ENCODE results near the gene PSMG2.
"Not testable (repeated sequence)": the region's sequence is repeated elsewhere in the genome, so short reads cannot be mapped to it uniquely, and the experiment has no call there.

Gene PSMG2

GRCh38 chr18:12726331-12726730 lies 23.5 kb downstream of the PSMG2 start:
- no peak for DNase-seq

DNA sequence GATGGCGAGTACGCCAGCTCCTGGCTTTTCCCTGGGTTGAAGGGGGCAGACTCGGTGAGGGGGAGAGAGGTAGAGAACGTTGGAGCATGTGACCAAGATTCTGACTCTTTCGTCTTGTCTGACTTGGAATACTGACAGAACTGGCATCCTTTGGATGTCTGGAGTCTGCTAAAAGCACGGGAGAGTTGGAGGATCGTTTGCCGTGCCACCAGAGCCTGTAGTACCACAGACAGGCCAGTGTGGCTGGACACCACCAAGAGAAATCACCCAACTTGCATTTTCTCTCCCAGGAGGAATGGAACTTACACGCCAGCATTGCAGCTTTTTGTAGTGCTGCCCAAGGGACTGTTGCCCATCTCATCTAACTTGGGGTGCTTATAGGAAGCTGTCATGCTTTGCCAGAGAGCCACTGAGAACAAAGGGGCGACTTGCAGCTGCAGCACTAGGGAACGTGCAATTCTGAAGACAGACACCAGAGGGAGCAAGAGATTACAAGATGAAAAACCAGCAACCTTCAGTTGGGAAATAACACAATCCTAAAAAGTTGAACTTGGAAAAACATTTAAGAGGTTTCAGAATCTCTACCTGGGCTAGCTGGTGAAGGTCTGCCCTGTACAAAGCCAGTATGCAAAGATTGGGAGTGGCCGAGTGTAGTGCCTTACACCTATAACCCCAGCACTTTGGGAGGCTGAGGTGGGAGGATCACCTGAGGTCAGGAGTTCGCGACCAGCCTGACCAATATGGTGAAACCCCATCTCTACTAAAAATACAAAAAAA lies 24.1 kb downstream of the PSMG2 start:
- DNase-seq: peak; percentile 40 to 45

GRCh38 chr18:12737243-12737902 lies 34.5 kb downstream of the PSMG2 start:
- DNase-seq: no peak

DNA sequence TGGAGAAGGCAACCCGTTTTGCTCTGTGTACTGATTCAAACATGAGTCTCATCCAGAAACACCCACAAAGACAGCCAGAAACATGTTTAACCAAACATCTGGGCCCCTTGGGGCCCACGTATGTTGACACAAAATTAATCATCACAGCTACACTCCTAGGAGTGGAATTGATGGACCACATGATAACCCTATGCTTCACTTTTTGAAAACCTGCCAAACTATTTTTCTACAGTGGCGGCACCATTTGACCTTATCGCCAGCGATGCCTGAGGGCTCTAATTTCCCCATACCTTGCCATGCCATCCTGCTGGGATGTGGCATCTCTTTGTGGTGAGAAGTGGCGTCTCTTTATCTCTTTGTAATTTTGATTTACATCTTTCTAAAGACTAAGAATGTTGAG lies 38.5 kb downstream of the PSMG2 start:
- DNase-seq: no peak

DNA sequence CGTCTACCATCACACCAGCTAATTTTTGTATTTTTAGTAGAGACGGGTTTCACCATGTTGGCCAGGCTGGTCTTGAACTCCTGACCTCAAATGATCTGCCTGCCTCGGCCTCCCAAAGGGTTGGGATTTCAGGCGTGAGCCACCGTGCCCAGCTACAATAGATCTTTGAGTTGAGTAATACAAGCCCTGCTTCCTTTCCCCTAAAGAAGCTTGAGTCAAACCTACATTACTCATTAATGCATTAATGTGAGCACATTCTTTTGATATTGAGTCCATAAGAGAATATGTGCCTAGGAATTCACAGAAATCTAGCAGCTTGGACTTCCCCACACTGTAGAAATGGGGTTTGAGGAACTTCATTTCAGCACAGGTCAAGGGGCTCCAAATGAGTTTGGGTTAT lies 39.6 kb downstream of the PSMG2 start:
- no peak for DNase-seq

GRCh38 chr18:12744103-12744502 lies 41.3 kb downstream of the PSMG2 start:
- no peak for DNase-seq

GRCh38 chr18:12745095-12745795 lies 42.4 kb downstream of the PSMG2 start:
- DNase-seq: no peak

- DNase-seq: no peak
These were observed 44.9 kb downstream of the PSMG2 start for GRCh38 chr18:12747530-12748315.

- DNase-seq: no peak
These were observed 45.8 kb downstream of the PSMG2 start for GRCh38 chr18:12748671-12749070.

DNA sequence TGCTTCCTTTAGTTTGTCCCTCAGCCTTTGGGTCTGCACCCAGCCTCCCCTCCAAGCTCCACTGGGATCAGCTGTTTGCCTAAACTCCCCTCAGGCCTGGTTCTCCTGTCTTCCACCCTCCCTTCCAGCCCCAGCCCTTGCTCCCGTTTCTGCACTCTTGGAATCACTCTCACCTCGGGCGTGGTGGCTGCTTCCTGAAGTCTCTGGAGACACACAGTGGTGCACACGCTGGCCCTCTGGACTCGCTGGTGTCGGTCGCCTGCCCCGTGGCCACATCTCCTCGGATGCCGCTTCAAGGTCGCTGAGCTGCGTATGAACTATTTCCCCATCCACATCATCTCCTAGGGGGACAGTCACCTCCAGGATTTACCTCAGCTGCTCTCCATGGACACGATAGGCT lies 46.3 kb downstream of the PSMG2 start:
- no peak for DNase-seq

DNA sequence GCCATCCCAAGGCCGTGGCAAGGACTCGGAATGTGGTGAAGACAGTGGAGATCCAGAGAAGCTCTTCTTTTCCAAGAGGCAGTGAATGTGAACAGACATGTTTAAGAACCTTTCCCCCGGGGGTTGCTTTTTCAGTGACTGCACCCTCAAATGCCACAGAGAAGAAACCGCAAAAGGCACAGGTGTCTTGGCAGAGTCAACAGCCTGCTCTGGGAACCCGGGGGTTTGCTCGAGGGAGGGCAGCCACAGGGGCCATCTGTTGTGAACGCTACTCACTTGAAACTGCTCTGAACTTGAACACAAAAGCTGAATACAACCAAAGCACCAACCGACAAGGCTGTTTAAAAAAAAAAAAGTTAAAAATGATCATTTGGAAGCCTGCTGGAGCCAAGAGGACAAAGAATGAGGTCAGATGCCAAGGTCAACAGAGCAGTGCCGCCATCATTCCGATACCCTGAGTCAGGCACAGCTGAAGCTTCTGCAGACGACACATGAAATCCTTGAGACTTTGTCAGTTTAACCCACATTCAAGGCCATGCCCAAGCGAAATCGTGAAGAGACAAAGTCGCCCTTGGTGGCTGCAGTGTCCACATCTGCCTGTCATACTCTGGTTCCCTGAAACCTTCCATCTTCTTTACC lies 47.4 kb downstream of the PSMG2 start:
- no peak for DNase-seq

GRCh38 chr18:12750715-12751502 lies 48.1 kb downstream of the PSMG2 start:
- no peak for DNase-seq

DNA sequence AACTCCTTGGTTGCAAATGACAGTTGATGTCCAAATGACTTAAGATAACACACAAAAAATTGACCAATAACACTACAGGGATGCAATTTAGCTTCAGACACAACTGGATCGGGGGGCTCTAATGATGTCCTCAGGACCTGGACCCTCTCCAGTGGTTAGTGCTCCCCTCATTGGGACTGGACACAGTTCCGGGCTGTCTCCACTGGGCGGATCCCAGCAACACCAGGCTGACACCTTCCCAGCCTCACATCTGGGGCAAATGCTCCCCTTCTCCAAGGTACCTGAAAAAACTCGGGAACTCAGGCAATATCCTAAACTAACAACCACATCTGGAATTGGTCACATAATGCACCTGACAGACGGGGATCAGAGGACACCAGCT lies 48.7 kb downstream of the PSMG2 start:
- no peak for DNase-seq

DNA sequence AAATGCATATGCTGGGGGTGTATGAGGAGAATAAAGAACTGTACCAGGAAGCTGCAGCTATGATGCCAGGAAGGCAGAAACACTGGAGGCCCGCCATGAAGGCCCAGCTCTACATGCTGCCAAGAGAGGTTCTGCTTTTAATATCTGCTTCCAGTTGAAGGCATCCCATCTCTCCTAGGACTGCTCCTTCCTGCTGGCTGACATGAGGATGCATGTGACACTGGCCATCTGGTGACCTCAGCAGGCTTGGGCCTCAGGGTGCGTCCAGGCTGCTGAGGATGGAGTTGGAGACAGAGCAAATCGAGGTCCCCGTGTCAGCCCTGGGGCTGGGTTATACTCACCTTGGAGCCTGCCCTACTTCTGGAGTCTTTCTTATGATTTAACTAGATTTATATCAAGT lies 49.0 kb downstream of the PSMG2 start:
- DNase-seq: no peak

DNA sequence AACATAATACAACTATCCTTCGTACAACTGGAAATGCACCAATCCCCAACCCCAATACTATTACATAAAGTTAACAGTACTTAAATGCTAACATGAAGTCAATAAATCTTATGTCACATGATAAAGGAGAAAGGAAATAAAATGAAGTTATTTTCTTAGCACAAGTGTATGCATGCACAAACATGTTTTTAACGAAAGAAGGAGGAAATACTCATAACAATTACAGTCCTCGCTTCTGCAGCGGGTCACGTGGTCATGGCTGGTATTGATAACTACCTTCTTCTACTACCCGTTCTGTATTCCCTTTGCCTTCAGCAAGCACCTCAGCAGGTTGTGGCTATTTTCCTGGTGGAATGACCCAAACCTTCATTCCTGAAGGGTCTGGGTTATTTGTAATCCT lies 51.7 kb downstream of the PSMG2 start:
- no peak for DNase-seq

DNA sequence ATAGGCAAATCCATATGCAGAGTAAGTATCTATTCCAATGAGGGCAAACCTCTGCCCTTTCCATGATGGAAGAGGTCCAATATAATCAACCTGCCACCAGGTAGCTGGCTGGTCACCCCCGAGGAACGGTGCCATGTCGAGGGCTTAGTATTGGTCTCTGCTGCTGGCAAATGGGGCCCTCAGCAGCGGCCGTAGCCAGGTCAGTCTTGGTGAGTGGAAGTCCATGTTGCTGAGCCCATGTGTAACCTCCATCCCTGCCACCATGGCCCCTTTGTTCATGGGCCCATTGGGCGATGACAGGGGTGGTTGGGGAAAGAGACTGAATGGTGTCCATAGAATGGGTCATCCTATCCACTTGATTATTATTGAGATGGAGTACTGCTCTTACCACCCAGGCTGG lies 52.8 kb downstream of the PSMG2 start:
- not testable (repeated sequence) for DNase-seq

DNA sequence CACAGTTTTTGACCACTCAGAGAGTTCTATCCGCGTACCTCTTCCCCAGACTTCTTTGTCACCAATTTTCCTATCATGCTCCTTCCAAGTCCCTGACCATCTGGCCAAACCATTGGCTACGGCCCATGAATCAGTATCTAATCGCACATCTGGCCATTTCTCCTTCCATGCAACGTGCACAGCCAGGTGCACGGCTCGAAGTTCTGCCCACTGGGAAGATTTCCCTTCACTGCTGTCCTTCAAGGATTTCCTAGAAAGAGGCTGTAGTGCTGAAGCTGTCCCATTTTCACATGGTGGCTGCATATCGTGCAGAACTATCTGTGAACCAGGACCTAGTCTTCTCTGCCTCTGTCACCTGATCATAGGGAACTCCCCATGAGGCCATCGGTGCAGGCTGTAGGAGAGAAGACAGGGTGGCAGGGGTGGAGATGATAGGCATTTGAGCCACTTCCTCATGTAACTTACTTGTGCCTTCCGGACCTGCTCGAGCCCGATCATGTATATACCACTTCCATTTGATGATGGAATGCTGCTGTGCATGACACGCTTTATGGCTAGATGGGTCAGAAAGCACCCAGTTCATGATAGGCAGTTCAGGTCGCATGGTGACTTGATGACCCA lies 53.9 kb downstream of the PSMG2 start:
- DNase-seq: not testable (repeated sequence)

DNA sequence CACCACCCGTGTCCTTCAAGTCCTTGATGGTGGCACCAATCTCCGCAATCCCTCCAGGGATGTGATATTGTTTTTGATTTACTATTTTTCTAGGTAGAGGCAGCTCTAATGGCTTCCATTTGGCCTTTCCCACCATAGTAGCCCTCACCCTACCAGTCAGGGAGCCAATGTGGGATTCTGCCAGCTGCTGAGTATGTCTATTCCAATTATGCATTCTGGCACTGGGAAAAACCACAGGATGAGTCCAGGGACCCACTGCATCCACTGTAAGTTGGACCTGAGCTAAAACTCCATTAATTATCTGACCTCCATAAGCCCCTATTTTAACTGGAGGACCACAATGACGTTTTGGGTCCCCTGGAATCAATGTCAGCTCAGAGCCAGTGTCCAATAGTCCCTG lies 55.7 kb downstream of the PSMG2 start:
- DNase-seq: not testable (repeated sequence)

GRCh38 chr18:12765126-12765525 lies 62.3 kb downstream of the PSMG2 start:
- DNase-seq: no peak

- DNase-seq: no peak
These were observed 62.7 kb downstream of the PSMG2 start for GRCh38 chr18:12765586-12765985.

DNA sequence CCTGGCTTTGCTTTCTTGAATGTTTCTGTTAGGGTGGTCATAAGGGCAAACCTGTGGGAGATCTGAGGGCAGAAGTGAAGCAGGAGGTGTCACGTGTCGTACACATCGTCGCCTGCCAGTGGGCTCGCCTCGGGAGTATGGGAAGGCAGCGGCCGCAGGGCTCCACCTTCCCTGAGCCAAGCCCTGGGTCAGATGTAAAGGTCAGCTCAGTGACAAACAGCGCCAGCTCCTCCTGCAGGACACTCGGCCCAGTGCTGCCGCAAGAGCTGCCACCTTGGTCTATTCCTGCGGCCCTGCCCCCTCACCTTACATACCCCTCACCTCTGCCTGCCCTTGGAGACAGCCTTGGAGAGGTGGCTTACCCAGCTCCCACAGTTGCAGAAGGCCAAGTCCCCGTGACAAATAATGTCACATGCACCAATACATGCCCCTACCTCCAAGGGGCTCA lies 64.2 kb downstream of the PSMG2 start:
- DNase-seq: no peak
